HepG2 (cell line): Measurements from ENCODE around the gene TXNRD2. TPM values are rescaled to one million over a fixed set of nuclear protein-coding genes. Genes with fewer than 3 reads are reported as not detected.
A peak's percentile ranks its signal among the peaks of the same experiment; 100 is the strongest.

Experiments used
- EZH2 ChIP-seq: conservative IDR thresholded peaks from 2 replicates; pipeline ENCODE4 v1.6.1; 2012; ENCODE audit warnings: mild to moderate bottlenecking, low read depth, low read length, moderate library complexity
- MIXL1 ChIP-seq: IDR thresholded peaks from 2 replicates; pipeline ENCODE4 v1.6.1; 2016
- POLR2A ChIP-seq, 2 experiments: IDR thresholded peaks; 2 replicates each; pipeline ENCODE4 v1.6.1; 2011; ENCODE audit warnings: low read depth in 2 of 2, low read length in 2 of 2, mild to moderate bottlenecking in 1 of 2, moderate library complexity in 1 of 2; ENCODE audit not compliant: insufficient read depth in 1 of 2
- POLR2AphosphoS5 ChIP-seq: IDR thresholded peaks from 2 replicates; pipeline ENCODE4 v1.6.1; 2012; ENCODE audit warnings: low read depth, low read length
- SNAI1 ChIP-seq: sonication (generic); formaldehyde crosslinking; IDR thresholded peaks from 2 replicates; pipeline ENCODE4 v1.5.0; 2020; ENCODE audit warnings: mild to moderate bottlenecking, missing genetic modification reagents, borderline replicate concordance
- TOE1 ChIP-seq: sonication (generic); formaldehyde crosslinking; IDR thresholded peaks from 2 replicates; pipeline ENCODE4 v1.4.0; 2020; ENCODE audit warnings: mild to moderate bottlenecking, missing genetic modification reagents
- ZNF234 ChIP-seq: sonication (generic); formaldehyde crosslinking; conservative IDR thresholded peaks from 2 replicates; pipeline ENCODE4 v1.5.1; 2020; ENCODE audit warnings: mild to moderate bottlenecking, missing genetic modification reagents
- ZNF839 ChIP-seq: sonication (generic); formaldehyde crosslinking; IDR thresholded peaks from 2 replicates; pipeline ENCODE4 v1.4.0; 2020; ENCODE audit warnings: missing genetic modification reagents, mild to moderate bottlenecking, borderline replicate concordance
- ZSCAN25 ChIP-seq: sonication (generic); formaldehyde crosslinking; IDR thresholded peaks from 2 replicates; pipeline ENCODE4 v1.8.0; 2022; ENCODE audit warnings: mild to moderate bottlenecking, missing genetic modification reagents
- polyA plus RNA-seq, 8 experiments: library from polyadenylated mRNA; depleted of rRNA in 3 of 8; stranded (reverse) in 7 of 8; unstranded in 1 of 8; fragments of >200 nt; fragmentation: Illumina TruSeq in 4 of 8; extraction: Trizol in 4 of 8; gene quantifications; 2 replicates each; pipeline versions ENCODE4 v1.2.1 to v1.2.3, GENCODE V29; 2011 to 2016; ENCODE audit warnings: low read depth in 4 of 8, missing spikeins in 1 of 8, mixed read lengths in 1 of 8; ENCODE audit not compliant: insufficient read depth in 1 of 8
- total RNA-seq, 5 experiments: library from RNA; depleted of rRNA; stranded (reverse); fragments of >200 nt; fragmentation: Illumina TruSeq; extraction: Trizol; gene quantifications; 2 replicates each; pipeline ENCODE4 v1.2.3, GENCODE V29; 2016; ENCODE audit warnings: low read depth in 1 of 5
- TF ChIP-seq, protein P1 (sequence below): sonication (generic); formaldehyde crosslinking; IDR thresholded peaks from 2 replicates; pipeline ENCODE4 v1.9.0; 2021; ENCODE audit warnings: mild to moderate bottlenecking, missing genetic modification reagents
- TF ChIP-seq, protein P2 (sequence below): IDR thresholded peaks from 2 replicates; pipeline ENCODE4 v1.6.1; 2016; ENCODE audit warnings: low read depth, missing genetic modification reagents, missing compliant biosample characterization
- TF ChIP-seq, protein P3 (sequence below): sonication (generic); formaldehyde crosslinking; IDR thresholded peaks from 2 replicates; pipeline ENCODE4 v1.4.0; 2020; ENCODE audit warnings: missing genetic modification reagents
- TF ChIP-seq, protein P4 (sequence below): sonication (generic); formaldehyde crosslinking; conservative IDR thresholded peaks from 2 replicates; pipeline ENCODE4 v1.8.0; 2022; ENCODE audit warnings: missing genetic modification reagents

TXNRD2 gene
- total and polyA plus RNA-seq, 2 of the 13 experiments (the other 11 are each of a cell fraction or from before 2014, with no cell fraction given): 17.5 to 18.6 TPM

DNA sequence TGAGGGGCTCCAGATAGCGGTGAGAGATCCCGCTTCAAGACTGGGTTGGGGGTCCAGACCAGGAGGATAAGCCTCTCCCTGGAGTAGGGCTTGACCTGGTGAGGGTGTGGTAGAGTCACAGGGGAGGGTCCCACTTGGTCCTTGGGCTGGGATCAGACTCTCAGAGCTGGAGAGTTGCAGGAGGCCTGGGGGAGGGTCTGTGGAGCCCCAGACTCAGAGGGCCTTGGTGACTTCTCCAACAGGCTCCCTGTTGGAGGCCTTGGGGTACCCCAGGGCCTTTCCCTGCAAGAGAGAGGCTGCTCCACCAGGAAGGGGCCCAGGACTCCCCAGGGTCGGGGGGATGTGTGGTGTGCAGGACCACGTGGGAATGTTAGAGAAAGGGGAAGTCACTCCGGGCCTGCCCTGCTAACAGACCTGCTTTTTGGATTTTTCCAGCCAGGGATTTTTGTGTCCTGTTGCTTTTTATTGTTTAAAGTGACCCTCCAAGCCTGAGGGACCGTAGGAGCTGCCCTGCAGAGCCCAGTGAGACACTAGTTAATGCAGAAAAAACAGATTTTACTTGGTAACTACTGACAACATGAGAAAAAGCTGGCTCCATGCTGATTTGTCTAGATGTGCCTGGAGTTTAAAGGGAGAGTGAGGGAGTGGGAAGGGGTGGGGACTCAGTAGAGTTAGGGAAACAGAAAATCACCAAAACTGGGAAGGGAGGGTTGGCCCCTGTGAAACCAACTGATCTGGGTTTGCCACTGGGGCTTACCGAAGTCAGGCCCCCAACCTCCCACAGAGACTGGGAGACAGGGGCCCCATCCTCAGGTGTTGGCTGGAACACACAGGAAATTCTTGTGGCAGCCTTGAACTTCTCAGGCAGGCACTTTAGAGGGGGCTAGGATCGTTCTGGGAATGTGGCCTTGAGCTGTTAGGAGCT lies 801 bp upstream of the TXNRD2 start (continued):
- TF ChIP-seq, protein P1, sequence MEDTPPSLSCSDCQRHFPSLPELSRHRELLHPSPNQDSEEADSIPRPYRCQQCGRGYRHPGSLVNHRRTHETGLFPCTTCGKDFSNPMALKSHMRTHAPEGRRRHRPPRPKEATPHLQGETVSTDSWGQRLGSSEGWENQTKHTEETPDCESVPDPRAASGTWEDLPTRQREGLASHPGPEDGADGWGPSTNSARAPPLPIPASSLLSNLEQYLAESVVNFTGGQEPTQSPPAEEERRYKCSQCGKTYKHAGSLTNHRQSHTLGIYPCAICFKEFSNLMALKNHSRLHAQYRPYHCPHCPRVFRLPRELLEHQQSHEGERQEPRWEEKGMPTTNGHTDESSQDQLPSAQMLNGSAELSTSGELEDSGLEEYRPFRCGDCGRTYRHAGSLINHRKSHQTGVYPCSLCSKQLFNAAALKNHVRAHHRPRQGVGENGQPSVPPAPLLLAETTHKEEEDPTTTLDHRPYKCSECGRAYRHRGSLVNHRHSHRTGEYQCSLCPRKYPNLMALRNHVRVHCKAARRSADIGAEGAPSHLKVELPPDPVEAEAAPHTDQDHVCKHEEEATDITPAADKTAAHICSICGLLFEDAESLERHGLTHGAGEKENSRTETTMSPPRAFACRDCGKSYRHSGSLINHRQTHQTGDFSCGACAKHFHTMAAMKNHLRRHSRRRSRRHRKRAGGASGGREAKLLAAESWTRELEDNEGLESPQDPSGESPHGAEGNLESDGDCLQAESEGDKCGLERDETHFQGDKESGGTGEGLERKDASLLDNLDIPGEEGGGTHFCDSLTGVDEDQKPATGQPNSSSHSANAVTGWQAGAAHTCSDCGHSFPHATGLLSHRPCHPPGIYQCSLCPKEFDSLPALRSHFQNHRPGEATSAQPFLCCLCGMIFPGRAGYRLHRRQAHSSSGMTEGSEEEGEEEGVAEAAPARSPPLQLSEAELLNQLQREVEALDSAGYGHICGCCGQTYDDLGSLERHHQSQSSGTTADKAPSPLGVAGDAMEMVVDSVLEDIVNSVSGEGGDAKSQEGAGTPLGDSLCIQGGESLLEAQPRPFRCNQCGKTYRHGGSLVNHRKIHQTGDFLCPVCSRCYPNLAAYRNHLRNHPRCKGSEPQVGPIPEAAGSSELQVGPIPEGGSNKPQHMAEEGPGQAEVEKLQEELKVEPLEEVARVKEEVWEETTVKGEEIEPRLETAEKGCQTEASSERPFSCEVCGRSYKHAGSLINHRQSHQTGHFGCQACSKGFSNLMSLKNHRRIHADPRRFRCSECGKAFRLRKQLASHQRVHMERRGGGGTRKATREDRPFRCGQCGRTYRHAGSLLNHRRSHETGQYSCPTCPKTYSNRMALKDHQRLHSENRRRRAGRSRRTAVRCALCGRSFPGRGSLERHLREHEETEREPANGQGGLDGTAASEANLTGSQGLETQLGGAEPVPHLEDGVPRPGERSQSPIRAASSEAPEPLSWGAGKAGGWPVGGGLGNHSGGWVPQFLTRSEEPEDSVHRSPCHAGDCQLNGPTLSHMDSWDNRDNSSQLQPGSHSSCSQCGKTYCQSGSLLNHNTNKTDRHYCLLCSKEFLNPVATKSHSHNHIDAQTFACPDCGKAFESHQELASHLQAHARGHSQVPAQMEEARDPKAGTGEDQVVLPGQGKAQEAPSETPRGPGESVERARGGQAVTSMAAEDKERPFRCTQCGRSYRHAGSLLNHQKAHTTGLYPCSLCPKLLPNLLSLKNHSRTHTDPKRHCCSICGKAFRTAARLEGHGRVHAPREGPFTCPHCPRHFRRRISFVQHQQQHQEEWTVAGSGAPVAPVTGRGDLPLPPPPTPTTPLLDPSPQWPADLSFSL (CRISPR knock-in tag): no peak
- TF ChIP-seq ZNF839: no peak
- TF ChIP-seq, protein P2, sequence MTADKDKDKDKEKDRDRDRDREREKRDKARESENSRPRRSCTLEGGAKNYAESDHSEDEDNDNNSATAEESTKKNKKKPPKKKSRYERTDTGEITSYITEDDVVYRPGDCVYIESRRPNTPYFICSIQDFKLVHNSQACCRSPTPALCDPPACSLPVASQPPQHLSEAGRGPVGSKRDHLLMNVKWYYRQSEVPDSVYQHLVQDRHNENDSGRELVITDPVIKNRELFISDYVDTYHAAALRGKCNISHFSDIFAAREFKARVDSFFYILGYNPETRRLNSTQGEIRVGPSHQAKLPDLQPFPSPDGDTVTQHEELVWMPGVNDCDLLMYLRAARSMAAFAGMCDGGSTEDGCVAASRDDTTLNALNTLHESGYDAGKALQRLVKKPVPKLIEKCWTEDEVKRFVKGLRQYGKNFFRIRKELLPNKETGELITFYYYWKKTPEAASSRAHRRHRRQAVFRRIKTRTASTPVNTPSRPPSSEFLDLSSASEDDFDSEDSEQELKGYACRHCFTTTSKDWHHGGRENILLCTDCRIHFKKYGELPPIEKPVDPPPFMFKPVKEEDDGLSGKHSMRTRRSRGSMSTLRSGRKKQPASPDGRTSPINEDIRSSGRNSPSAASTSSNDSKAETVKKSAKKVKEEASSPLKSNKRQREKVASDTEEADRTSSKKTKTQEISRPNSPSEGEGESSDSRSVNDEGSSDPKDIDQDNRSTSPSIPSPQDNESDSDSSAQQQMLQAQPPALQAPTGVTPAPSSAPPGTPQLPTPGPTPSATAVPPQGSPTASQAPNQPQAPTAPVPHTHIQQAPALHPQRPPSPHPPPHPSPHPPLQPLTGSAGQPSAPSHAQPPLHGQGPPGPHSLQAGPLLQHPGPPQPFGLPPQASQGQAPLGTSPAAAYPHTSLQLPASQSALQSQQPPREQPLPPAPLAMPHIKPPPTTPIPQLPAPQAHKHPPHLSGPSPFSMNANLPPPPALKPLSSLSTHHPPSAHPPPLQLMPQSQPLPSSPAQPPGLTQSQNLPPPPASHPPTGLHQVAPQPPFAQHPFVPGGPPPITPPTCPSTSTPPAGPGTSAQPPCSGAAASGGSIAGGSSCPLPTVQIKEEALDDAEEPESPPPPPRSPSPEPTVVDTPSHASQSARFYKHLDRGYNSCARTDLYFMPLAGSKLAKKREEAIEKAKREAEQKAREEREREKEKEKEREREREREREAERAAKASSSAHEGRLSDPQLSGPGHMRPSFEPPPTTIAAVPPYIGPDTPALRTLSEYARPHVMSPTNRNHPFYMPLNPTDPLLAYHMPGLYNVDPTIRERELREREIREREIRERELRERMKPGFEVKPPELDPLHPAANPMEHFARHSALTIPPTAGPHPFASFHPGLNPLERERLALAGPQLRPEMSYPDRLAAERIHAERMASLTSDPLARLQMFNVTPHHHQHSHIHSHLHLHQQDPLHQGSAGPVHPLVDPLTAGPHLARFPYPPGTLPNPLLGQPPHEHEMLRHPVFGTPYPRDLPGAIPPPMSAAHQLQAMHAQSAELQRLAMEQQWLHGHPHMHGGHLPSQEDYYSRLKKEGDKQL (CRISPR knock-in tag): no peak
- no peak; a peak in 1 of 4 replicates for TF ChIP-seq POLR2A (IDR thresholded peaks at IDR 0.05; ENCODE audit: insufficient read depth in 1 of 2, low read depth in 2 of 2, low read length in 2 of 2)
- TF ChIP-seq, protein P3, sequence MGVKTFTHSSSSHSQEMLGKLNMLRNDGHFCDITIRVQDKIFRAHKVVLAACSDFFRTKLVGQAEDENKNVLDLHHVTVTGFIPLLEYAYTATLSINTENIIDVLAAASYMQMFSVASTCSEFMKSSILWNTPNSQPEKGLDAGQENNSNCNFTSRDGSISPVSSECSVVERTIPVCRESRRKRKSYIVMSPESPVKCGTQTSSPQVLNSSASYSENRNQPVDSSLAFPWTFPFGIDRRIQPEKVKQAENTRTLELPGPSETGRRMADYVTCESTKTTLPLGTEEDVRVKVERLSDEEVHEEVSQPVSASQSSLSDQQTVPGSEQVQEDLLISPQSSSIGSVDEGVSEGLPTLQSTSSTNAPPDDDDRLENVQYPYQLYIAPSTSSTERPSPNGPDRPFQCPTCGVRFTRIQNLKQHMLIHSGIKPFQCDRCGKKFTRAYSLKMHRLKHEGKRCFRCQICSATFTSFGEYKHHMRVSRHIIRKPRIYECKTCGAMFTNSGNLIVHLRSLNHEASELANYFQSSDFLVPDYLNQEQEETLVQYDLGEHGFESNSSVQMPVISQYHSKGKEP: no peak
- TF ChIP-seq, protein P4, sequence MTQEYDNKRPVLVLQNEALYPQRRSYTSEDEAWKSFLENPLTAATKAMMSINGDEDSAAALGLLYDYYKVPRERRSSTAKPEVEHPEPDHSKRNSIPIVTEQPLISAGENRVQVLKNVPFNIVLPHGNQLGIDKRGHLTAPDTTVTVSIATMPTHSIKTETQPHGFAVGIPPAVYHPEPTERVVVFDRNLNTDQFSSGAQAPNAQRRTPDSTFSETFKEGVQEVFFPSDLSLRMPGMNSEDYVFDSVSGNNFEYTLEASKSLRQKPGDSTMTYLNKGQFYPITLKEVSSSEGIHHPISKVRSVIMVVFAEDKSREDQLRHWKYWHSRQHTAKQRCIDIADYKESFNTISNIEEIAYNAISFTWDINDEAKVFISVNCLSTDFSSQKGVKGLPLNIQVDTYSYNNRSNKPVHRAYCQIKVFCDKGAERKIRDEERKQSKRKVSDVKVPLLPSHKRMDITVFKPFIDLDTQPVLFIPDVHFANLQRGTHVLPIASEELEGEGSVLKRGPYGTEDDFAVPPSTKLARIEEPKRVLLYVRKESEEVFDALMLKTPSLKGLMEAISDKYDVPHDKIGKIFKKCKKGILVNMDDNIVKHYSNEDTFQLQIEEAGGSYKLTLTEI: no peak
- TF ChIP-seq ZNF234 (CRISPR knock-in tag): no peak
- TF ChIP-seq ZSCAN25 (CRISPR knock-in tag): peak; percentile 2; the same call in 1 of the 2 replicates
- no peak; the same call in 1 of the 2 replicates for TF ChIP-seq POLR2AphosphoS5
- TF ChIP-seq TOE1: no peak
- 0 out of 2 replicates have a peak, but pooled peaks have one; percentile 70 for TF ChIP-seq SNAI1
- no peak for TF ChIP-seq EZH2
- no peak for TF ChIP-seq MIXL1 (CRISPR knock-in tag)
